Caki2 (cell line): ENCODE data around the gene AHDC1. TPM values are rescaled to one million over a fixed set of nuclear protein-coding genes. Genes with fewer than 3 reads are reported as not detected.

Source experiments
- DNase-seq: peaks from one replicate; pipeline ENCODE4 v3.0.0-alpha.2; 2015; ENCODE audit warnings: low read depth
- in situ Hi-C: cut with HindIII; loops from 2 replicates; pipeline ENCODE4 v1.10.0; 2016; ENCODE audit warnings: low sequenced_read_pairs, low pct_unique_long_range_greater_than_20kb, mixed read lengths
- total RNA-seq: library from RNA; depleted of rRNA; stranded (reverse); fragments of >200 nt; shearing (Covaris generic); gene quantifications from 2 replicates; pipeline ENCODE4 v1.2.3, GENCODE V29; 2014; ENCODE audit warnings: low replicate concordance

Gene AHDC1
- total RNA-seq, 1 experiment from 2014 or later: 0.41 TPM

DNA sequence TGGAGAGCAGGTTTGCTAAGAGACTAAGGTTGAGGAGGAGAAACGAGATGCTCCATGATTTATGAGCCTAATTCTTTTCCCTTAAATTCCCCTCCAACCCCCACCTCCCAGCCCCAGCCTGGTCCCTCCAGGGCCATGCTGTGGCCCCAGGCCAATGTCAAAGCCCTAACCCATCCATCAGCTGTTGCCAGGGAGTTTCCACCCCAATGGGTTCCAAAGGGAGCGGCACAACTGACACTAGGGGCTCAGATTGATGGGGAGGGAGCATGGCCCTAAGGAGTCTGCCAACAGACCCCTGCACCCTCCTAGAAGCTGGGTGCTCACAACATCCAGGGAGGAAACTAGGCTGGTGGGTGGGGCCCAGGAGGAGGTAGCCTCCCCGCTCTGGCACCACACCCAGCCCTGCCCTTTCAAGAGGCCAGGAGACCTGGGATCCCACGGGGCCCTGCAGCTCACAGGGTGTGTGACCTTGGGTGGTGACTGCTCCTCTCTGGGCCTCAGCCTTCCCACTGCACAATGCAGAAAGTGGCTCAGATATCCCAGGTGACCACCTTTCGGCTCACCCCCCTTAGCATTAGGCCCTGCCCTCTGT lies 12.9 kb downstream of the AHDC1 start:
- in situ Hi-C loops: no loop called here
- DNase-seq: no peak

- peak; percentile 89 for DNase-seq
- in situ Hi-C loops: no loop called here
These were observed 14.0 kb downstream of the AHDC1 start for GRCh38 chr1:27589841-27590426.

DNA sequence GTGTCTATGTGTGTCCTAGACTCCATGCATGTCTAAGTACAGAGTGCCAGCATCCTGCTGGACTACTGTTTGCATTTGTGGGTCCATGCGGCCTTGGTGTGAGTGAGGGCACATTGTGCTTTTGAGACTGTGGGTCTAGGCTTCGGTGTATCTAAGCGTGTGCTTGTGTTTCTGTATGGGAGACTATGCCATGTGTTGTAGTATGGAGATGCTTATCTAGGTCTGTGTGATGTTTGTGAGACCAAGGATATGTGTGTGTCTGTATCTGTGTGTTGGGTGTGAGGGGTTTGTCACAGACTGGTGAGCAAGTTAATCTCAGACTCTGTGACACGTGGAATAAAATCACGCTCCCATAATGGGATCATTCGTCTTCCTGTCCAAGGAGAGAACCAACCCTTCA lies 14.5 kb downstream of the AHDC1 start:
- in situ Hi-C loops: no loop called here

DNA sequence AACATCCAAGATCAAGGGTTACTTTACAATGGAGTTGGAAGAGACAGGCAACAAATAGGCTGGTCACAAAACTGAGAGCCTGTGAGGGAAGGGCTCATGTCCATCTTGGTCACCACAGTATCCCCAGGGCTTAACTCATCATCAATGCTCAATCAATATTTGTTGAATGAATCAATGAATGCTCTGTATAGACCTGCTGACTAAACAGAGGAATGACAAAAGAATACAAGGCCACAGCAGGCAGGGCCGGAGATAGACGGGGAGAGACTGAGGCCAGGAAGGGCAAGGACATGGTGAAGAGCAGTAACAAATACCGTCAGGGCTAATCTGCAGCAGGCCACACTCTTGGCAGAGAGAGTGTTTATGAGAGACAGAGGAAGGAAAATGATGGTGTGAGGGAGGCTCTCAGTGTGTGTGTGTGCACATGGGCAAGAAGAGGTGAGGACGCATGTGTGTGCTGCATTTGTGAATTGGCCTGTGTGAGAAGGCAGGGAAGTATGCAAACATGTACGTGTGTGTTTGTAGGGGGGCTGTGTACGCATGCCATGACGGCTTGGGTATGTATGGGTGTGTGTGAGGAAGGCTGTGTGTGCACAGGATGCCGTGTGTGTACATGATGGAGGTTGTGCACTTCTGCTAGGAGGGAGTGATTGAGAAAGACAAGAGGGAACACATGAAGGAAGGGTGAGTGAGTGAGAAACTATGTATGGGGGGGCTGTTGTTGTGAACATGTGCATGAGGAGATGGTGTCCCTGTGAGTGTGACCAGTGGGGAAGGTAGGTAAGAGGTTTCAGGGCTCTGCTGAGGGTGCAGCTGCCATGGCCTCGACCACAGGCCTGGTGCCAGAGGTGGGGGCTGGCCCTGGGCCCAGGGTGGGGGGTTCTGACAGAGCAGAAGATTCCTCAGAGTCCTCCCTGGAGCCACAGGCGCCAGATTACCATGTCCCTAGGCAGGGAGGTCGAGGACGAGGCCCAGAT lies 15.4 kb downstream of the AHDC1 start:
- in situ Hi-C loops: no loop called here
- DNase-seq: no peak

More for the DNA sequence above, 14.5 kb downstream of the AHDC1 start:
- DNase-seq: peak; percentile 23

DNA sequence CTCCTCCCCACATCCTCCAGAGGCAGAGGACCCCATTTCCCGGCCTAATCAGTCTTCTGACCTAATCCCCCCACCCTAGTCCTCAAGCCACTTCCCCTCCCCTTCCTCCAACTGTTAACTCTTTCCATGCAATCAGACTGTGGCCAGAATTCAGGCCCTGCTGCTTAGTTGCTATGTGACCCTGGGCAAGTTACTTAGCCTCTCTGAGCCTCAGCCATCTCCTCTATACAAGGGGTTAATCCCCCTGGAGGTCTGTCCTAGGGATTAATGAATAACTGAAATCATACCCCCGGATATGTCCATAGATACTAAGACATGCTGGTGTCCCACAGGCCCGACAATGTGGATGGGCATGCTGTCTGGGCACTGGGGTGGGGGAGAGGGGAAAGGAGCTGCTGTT lies 18.3 kb downstream of the AHDC1 start:
- in situ Hi-C loops: no loop called here
- DNase-seq: no peak

GRCh38 chr1:27584453-27584852 lies 19.5 kb downstream of the AHDC1 start:
- in situ Hi-C loops: no loop called here
- no peak for DNase-seq

- in situ Hi-C loops: no loop called here
- DNase-seq: no peak
These were observed 20.5 kb downstream of the AHDC1 start for GRCh38 chr1:27583479-27583878.

GRCh38 chr1:27581823-27582243 lies 22.1 kb downstream of the AHDC1 start:
- in situ Hi-C loops: no loop called here
- DNase-seq: no peak

GRCh38 chr1:27577504-27578188 lies 26.3 kb downstream of the AHDC1 start:
- no peak for DNase-seq
- in situ Hi-C loops: no loop called here

GRCh38 chr1:27576806-27577227 lies 27.1 kb downstream of the AHDC1 start:
- in situ Hi-C loops: no loop called here
- no peak for DNase-seq

GRCh38 chr1:27575840-27576331 lies 28.1 kb downstream of the AHDC1 start:
- DNase-seq: no peak
- in situ Hi-C loops: no loop called here

DNA sequence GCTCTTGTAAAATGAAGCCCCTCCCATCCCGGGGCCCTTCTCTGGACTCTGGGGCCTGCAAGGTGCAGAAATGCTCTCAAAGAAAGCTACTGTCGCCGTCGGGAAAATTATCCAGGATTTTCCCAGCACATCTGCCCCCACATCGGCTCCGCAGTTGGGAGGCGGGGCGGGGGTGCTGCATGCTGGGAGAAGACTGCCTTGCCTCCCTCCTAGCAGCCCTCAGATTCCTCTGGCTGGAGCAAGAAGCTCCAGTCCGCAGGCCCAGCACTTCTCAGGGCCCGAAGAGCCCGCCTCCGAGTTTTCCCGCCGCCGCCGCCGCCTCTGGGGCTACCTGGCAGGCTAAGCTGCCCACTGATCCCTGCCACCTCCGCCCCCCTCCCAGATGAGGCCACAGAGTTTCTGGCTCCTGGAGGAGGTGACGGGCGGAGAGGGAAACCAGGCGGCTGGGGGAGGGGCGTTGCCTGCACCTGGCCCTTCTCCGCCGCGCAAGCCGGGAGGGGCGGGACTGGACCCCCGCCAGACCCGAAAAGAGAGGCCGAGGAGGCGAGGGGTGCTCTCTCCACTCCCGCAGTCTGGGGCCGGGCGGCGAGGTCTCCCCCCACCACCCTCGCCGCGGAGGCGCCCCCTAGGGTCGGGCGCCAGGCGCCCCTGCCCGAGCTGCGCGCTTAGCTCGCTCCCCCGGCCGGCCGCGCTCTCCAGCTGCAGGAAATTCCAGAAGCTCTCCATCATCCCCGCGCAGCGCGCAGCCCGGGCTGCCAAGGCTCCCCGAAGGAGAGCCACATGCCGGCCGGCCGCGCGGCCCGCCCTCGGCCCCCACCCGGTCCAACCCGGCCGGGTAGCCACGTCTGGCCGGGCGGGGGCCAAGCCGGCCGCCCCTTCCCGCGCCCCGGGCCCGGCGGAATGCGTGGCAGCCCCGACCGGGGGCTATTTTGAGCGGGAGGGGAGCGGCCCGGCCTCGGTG lies 28.8 kb downstream of the AHDC1 start:
- in situ Hi-C loops: no loop called here
- DNase-seq: no peak

DNA sequence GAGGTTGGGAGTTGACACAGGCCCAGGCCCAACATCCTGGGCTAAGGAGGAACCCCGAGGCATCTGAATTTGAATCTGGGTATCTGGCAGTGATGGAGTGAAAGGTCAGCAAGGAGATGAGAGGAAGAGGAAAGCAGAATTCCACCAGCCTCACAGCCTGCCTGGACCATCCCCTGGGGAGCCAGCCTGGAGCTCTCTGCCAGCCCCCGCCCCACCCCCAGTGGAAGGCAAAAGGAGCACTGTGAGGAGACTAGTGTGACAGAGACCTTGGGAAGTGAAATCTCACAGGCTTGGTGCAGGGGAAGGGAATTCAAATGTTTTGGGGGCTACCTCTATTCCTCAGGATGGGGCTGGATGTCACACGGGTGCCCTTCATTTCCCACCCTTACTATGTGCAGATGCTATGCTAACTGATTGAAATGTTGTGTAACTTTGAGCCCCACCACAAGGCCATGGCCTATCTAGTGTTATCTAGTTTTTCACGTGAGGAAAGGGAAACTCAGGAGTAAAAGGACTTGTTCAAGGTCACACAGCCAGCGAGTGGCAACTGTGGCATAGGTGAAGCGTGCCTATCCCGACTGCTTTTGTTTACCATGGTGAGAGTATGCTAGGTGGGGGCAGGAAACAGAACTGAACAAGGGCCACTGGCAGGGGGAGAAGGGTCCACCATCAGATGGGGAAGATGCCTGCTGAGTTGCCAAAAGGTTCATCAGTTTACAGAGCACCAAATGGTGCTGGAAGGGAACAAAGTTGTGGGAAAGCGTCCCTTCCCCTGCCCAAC lies 29.8 kb downstream of the AHDC1 start:
- in situ Hi-C loops: no loop called here
- DNase-seq: no peak

GRCh38 chr1:27572679-27573426 lies 31.1 kb downstream of the AHDC1 start:
- no peak for DNase-seq
- in situ Hi-C loops: no loop called here

DNA sequence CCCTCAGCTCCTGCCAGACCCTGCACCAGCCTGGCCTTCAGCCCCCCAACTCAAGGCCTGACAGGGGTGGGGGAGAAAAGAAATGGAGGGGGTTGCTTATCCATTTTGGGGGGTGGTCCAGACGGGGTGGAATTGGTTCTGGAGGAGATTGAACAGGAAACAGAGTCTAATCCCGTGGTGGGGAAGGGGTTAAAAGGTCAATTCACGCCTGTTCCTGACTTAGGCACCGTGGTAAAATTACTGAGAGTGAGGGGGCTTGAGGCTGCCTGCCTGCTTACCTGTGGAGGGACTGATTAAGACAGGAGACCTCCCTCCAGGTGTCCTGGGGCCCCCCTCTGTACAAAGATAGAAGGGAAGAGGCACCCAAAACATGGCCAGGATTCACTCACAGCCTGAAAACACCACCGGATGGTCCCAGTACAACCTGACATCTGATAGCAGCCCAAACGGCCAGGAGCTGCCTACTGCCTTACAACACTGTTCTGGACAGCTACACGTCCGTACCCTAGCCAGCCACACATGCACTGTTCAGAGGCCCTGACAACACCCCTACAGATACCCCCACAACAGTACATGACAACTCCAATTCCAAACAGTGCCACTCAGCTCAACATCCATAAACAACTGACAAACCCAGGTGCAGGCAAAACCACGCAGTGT lies 31.8 kb downstream of the AHDC1 start:
- no peak for DNase-seq
- in situ Hi-C loops: no loop called here
